Skeletal muscle tissue (tissue), 4 donors: ENCODE data around the gene D2HGDH. TPM values are rescaled to one million over a fixed set of nuclear protein-coding genes. Genes with fewer than 3 reads are reported as not detected.

Experiments
- H3K27ac ChIP-seq: one replicate; pipeline ENCODE4 v1.7.0; 2013; ENCODE audit warnings: mild to moderate bottlenecking, low read depth, low read length, inconsistent platforms
- H3K27me3 ChIP-seq, 3 donors: one replicate each; pipeline ENCODE4 v1.7.0; 2013; ENCODE audit warnings: low read length in 3 of 3; ENCODE audit not compliant: control insufficient read depth in 3 of 3, insufficient read depth in 3 of 3
- H3K36me3 ChIP-seq, 3 donors: one replicate each; pipeline ENCODE4 v1.7.0; 2013; ENCODE audit warnings: low read length in 3 of 3; ENCODE audit not compliant: control insufficient read depth in 3 of 3, insufficient read depth in 3 of 3
- H3K4me1 ChIP-seq, 3 donors: one replicate each; pipeline ENCODE4 v1.7.0; 2013; ENCODE audit warnings: low read length in 3 of 3, mild to moderate bottlenecking in 3 of 3; ENCODE audit not compliant: control insufficient read depth in 3 of 3, insufficient read depth in 3 of 3
- H3K4me3 ChIP-seq, 3 donors: one replicate each; pipeline ENCODE4 v1.7.0; 2013; ENCODE audit warnings: low read length in 3 of 3
- H3K9ac ChIP-seq, 3 donors: one replicate each; pipeline ENCODE4 v1.7.0; 2013; ENCODE audit warnings: low read length in 3 of 3, mild to moderate bottlenecking in 3 of 3, moderate library complexity in 2 of 3, low read depth in 1 of 3
- H3K9me3 ChIP-seq, 3 donors: one replicate each; pipeline ENCODE4 v1.7.0; 2013; ENCODE audit warnings: low read length in 3 of 3; ENCODE audit not compliant: control insufficient read depth in 3 of 3
- total RNA-seq: library from RNA; depleted of rRNA; stranded (reverse); fragments of >200 nt; gene quantifications from one replicate; pipeline ENCODE4 v1.2.3, GENCODE V29; 2014
- donor health status: Osteomylitis.

Gene D2HGDH
- total RNA-seq, 1 donor from 2014 or later: 5.7 TPM

DNA sequence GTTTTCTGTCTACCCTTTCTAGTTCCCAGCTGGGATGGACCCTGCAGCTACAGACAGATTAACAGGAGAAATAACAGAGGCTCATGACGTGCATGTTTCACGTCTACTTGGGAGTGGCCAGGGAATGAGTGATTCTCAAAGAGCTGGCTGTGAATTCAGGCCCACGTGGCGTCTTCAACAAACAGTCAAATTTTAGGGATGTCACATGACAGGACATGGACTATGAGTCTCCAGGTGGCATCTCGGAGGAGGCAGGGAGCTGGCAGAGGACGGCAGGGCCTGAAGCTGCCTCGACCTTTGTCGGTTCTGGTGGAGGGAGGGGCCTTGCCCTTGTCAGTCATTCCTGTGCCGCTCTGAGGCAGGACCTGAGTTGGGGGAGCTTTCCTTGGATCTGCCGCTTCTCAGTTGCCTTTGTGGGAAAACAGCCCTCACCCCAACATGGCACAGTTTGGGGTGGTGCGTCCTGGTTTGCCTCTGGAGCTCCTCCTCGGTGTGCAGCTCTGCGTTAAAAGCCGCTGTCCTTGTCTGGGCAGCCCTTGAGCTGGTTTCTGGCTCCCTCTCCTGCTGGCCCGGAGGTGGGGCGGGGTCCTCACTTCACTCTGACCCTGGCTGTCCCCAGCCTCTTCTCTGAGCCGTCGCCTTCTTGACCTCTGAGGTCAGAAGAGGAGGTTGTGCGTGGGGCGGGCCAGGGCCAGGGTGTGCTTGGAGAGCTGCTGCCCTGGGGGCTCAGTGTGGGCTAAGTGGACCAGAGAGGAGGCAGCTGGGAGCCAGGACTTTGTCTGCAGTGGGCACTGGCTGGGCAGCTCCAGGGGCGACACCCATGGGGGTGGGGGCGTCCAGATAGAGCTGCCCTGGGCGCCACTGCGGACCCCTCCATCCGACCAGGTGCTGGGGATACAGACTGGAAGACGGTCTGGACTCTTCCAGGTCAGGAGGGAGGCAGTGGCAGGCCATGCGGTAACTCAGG, 30.1 kb downstream of the D2HGDH start:
- Histone ChIP-seq H3K27me3 (no peaks in the 10 kb centered on the region), H3K36me3 (peaks cover 16 to 25% (median 16%) of the 10 kb centered on the region in 3 donors), H3K9ac (no peak overlapping the region), H3K9me3 (peaks cover 0 to 4% (median 0%) of the 10 kb centered on the region in 3 donors), H3K4me1 (no peaks in the 10 kb centered on the region), H3K27ac (no peak overlapping the region), H3K4me3 (no peak overlapping the region)

DNA sequence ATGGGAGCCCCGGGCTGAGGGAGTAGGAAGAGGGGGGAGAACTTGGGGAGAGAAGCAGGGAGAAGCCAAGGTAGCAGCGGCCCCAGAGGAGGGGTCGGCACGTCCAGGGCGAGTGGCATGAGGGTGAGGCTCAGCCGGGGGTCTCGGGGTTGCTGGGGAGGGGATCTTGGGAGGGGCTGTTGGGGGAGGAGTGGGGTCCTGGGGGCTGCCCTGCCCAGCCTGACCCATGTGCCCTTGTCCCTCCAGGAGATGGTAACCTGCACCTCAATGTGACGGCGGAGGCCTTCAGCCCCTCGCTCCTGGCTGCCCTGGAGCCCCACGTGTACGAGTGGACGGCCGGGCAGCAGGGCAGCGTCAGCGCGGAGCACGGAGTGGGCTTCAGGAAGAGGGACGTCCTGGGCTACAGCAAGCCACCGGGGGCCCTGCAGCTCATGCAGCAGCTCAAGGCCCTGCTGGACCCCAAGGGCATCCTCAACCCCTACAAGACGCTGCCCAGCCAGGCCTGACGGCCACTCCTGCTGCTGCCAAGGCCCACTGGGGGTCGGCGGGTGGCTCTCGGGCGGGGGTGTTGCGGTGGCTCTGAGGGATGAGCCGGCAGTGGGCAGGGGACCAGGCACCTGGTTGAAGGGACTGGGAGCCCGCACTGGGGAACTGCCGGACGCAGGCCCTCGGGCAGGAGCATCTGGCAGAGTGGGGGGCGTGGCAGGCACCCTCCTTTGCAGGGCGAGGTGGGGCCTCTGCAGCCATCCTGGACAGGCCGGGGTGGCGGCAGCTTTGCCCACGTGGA, 33.2 kb downstream of the D2HGDH start:
- H3K27ac ChIP-seq: no peak overlapping the region
- H3K4me1 ChIP-seq: peaks cover 8 to 14% (median 12%) of the 10 kb centered on the region in 3 donors
- no peaks in the 10 kb centered on the region for H3K9me3 ChIP-seq
- no peak overlapping the region for H3K4me3 ChIP-seq
- peaks cover 0 to 1% (median 0%) of the 10 kb centered on the region in 3 donors for H3K27me3 ChIP-seq
- no peak overlapping the region for H3K9ac ChIP-seq
- H3K36me3 ChIP-seq: peaks cover 6 to 8% (median 7%) of the 10 kb centered on the region in 3 donors

DNA sequence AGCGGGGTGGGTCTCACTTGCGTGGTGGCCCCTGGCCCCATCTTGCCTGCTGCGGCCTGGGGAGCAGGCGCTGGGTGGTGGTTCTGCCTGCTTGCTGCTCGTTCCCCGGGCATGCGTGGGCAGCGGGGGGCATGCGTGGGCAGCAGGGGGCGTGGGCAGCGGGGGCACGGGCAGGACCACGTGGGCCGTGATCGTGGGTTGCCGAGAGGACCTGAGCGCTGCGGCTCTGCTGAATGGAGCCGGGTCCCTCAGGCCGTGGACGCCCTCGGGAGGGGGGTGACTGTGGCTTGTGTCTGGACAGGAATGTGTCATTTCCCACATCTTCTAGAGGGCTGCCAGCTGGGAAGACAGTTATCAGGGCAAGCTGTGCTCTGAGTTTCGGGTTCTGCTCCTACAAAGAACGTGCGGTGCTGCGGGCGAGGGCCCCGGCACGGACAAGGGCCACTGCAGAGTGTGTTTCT, 33.9 kb downstream of the D2HGDH start:
- H3K9ac ChIP-seq: no peak overlapping the region
- no peak overlapping the region for H3K4me3 ChIP-seq
- H3K27ac ChIP-seq: no peak overlapping the region
- H3K9me3 ChIP-seq: no peaks in the 10 kb centered on the region
- peaks cover 8 to 14% (median 12%) of the 10 kb centered on the region in 3 donors for H3K4me1 ChIP-seq
- peaks cover 0 to 6% (median 2%) of the 10 kb centered on the region in 3 donors for H3K27me3 ChIP-seq
- H3K36me3 ChIP-seq: peaks cover 2 to 4% (median 3%) of the 10 kb centered on the region in 3 donors

DNA sequence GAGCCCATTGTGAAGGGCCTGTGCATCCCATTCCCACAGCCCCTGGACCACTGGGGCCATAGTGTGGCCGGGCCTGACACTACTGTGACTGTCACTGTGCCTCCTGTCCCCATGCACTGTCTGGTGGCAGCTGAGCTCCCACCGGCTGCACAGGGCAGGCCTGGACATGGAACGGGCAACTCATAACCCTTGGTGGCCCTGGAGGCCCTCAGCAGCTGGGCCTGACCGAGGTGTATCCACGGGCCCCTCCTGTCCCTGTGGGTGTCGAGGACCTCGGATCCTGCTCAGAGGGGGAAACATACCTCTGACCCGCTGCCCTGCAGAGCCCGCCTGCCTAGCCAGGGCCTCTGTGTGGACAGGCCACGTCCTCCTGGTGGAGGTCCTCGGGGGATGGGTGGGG, 34.4 kb downstream of the D2HGDH start:
- Histone ChIP-seq H3K27ac (no peak overlapping the region), H3K4me3 (no peak overlapping the region), H3K9me3 (no peaks in the 10 kb centered on the region), H3K27me3 (peaks cover 1 to 11% (median 8%) of the 10 kb centered on the region in 3 donors), H3K9ac (no peak overlapping the region), H3K36me3 (peaks cover 0 to 1% (median 0%) of the 10 kb centered on the region in 3 donors), H3K4me1 (peaks cover 8 to 14% (median 12%) of the 10 kb centered on the region in 3 donors)

DNA sequence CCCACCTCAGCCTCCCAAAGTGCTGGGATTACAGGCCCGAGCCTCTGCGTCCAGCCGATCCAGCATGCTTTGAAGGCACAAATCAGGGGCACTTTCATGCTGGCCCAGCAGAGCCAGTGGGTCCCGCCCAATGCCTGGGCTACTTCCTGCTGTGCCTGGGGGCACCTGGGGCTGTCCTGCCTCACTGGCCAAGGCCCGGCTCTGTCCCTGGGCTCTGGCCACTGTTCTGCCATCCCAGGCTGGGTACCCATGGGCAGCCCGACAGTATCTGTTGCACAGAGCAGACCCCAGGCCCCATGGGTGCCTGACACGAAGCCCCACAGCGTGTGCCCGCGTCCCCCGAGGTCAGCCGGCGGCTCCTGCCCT, 35.4 kb downstream of the D2HGDH start:
- peaks cover 8 to 14% (median 12%) of the 10 kb centered on the region in 3 donors for H3K4me1 ChIP-seq
- no peak overlapping the region for H3K27ac ChIP-seq
- H3K9me3 ChIP-seq: no peaks in the 10 kb centered on the region
- H3K36me3 ChIP-seq: peaks cover 0 to 1% (median 0%) of the 10 kb centered on the region in 3 donors
- no peak overlapping the region for H3K4me3 ChIP-seq
- H3K27me3 ChIP-seq: peaks cover 7 to 19% (median 10%) of the 10 kb centered on the region in 3 donors
- no peak overlapping the region for H3K9ac ChIP-seq

DNA sequence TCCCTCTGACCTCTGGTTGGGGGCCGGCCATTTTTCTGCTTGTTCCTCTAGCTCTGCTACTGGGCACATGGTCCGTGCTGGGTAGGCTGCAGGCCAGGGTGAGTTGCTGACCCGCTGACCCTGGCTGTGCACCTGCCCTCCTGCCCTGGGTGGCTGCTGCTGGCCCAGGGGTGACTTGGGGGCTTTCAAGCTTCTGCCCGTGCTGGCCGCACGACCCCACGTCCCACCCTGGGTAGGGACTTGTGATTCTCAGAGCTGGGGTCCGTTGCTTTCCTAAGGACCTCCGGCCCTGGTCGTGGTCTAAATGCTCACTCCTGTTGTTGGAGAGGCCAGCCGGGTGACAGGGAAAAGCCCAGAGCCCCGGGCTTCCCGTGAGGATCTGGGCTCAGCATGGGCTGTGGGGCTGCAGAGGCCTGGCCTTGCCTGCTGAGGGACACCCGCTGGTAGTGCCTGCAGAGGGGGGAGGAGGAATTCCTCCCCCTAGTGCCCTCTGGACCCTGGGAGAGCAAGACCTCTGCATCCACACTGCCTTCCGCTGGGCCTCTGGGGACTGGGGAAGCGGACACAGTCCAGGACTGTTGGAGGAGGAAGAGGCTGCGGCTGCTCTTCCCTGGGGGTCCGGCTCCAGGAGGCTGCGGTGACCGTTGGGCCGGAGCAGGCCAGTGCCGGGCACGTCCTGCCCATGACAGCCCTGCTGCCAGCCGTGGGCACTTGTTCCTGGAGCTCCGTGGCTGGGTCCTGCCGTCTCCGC, 35.9 kb downstream of the D2HGDH start:
- Histone ChIP-seq H3K36me3 (peaks cover 0 to 1% (median 0%) of the 10 kb centered on the region in 3 donors), H3K4me3 (no peak overlapping the region), H3K9me3 (no peaks in the 10 kb centered on the region), H3K9ac (no peak overlapping the region), H3K4me1 (peaks cover 8 to 14% (median 12%) of the 10 kb centered on the region in 3 donors), H3K27ac (no peak overlapping the region), H3K27me3 (peaks cover 12 to 24% (median 15%) of the 10 kb centered on the region in 3 donors)

DNA sequence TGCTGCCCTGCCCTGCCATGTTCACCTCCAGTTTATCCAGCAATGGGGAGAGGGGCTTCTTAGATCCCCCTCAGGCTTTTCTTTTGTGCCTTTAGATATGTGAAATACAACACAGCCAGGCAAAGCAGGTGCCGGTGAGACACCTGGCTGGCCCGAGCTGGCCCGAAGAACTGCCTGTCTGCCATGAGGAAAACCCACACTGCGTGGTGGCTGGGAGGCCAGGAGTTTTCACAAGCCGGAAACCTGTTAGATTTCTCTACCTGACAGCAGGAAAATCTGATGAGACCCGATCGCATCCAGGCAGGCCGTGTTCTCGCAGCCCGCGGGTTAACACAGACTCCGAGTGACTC, 36.5 kb downstream of the D2HGDH start:
- H3K9ac ChIP-seq: peak overlapping the region in 1 of 3 donors; percentile 8
- H3K9me3 ChIP-seq: no peaks in the 10 kb centered on the region
- peaks cover 15 to 30% (median 17%) of the 10 kb centered on the region in 3 donors for H3K27me3 ChIP-seq
- no peak overlapping the region for H3K4me3 ChIP-seq
- peaks cover 8 to 14% (median 12%) of the 10 kb centered on the region in 3 donors for H3K4me1 ChIP-seq
- peaks cover 0 to 1% (median 0%) of the 10 kb centered on the region in 3 donors for H3K36me3 ChIP-seq
- H3K27ac ChIP-seq: no peak overlapping the region

DNA sequence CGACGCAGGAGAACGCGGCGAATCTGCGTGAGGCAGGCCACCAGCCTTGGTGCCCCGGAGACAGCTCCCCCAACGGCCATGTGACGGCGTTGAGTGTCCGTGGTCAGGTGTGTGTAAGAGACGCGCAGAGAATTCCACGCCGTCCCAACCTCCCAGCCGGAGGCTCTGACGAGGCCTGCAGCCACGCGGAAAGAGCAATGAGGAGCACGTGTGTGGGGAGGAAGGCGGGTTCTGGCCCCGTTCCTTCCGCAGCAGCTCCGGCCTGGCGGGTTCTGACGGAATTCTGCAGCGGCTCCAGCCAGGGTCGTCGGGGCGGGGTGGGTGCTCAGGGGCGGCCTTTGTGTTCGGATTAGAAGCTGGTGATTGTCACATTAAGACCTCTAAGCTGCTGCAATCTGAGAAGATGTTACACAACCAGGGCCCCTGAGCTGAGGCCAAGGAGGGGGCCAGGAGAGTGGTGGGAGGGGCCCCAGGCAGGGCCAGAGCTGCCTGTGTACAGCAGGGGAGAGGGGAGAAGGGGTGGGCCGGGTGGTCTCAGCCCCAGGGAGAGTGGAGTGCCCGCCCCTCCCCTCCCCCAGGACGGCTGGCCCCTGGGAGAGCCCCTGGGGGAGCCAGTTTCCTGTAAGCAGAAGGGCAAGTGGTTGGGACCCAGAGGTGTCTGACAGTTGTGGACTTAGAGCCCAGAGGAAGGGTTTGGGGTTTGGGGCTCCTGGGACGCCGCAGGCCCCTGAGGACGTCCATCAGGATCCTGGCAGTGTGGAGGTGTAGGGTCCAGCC, 37.0 kb downstream of the D2HGDH start:
- Histone ChIP-seq H3K36me3 (peaks cover 0 to 1% (median 0%) of the 10 kb centered on the region in 3 donors), H3K9ac (peak overlapping the region in 2 of 3 donors; percentile 8 to 40), H3K4me1 (peaks cover 8 to 14% (median 12%) of the 10 kb centered on the region in 3 donors), H3K4me3 (no peak overlapping the region), H3K9me3 (no peaks in the 10 kb centered on the region), H3K27ac (no peak overlapping the region), H3K27me3 (peaks cover 15 to 31% (median 17%) of the 10 kb centered on the region in 3 donors)
